SK-N-SH treated with all-trans-retinoic acid at 6 μM for 48 hours (cell line): ENCODE data around the gene PPFIA4.
A peak's percentile ranks its signal among the peaks of the same experiment; 100 is the strongest.

Experiments
- ATAC-seq: fragments of 200-7000 bp; cut with Tn5 transposase; 3 replicates; pipeline ENCODE4 v1.9.1; 2020; ENCODE audit warnings: mild to moderate bottlenecking, moderate library complexity
- ARNTL ChIP-seq: fragments of 450-650 bp; formaldehyde crosslinking; IDR thresholded peaks from 2 replicates; pipeline ENCODE4 v1.5.0; 2020; ENCODE audit warnings: low read depth, mild to moderate bottlenecking, moderate library complexity, borderline replicate concordance
- BACH2 ChIP-seq: fragments of 250-450 bp; sonication (Bioruptor Pico); IDR thresholded peaks from 2 replicates; pipeline ENCODE4 v1.9.0; 2021; ENCODE audit warnings: mild to moderate bottlenecking, borderline replicate concordance
- CREB5 ChIP-seq: fragments of 250-450 bp; sonication (Bioruptor Pico); IDR thresholded peaks from 2 replicates; pipeline ENCODE4 v1.5.1; 2020; ENCODE audit warnings: low read depth, mild to moderate bottlenecking, moderate library complexity
- CSDC2 ChIP-seq: fragments of 250-450 bp; sonication (Bioruptor Pico); IDR thresholded peaks from 2 replicates; pipeline ENCODE4 v1.5.0; 2020; ENCODE audit warnings: mild to moderate bottlenecking, moderate library complexity
- CSRNP3 ChIP-seq: fragments of 250-450 bp; sonication (Bioruptor Pico); IDR thresholded peaks from 2 replicates; pipeline ENCODE4 v1.5.1; 2021; ENCODE audit warnings: mild to moderate bottlenecking, moderate library complexity
- ESRRG ChIP-seq: fragments of 250-450 bp; sonication (Bioruptor Pico); IDR thresholded peaks from 2 replicates; pipeline ENCODE4 v1.6.1; 2021; ENCODE audit warnings: mild to moderate bottlenecking
- GLIS3 ChIP-seq: fragments of 250-450 bp; sonication (Bioruptor Pico); IDR thresholded peaks from 2 replicates; pipeline ENCODE4 v1.5.0; 2020; ENCODE audit warnings: mild to moderate bottlenecking, moderate library complexity
- ISL1 ChIP-seq: fragments of 250-450 bp; sonication (Bioruptor Pico); IDR thresholded peaks from 2 replicates; pipeline ENCODE4 v2.1.2; 2022; ENCODE audit warnings: mild to moderate bottlenecking, moderate library complexity
- OSR1 ChIP-seq: fragments of 250-450 bp; sonication (Bioruptor Pico); IDR thresholded peaks from 2 replicates; pipeline ENCODE4 v1.8.0; 2022; ENCODE audit warnings: moderate library complexity, mild to moderate bottlenecking, inconsistent platforms
- PATZ1 ChIP-seq: fragments of 250-450 bp; sonication (Bioruptor Pico); IDR thresholded peaks from 2 replicates; pipeline ENCODE4 v1.8.0; 2020; ENCODE audit warnings: mild to moderate bottlenecking, moderate library complexity, borderline replicate concordance
- POU6F1 ChIP-seq: fragments of 250-450 bp; sonication (Bioruptor Pico); IDR thresholded peaks from 2 replicates; pipeline ENCODE4 v1.8.0; 2021; ENCODE audit warnings: low read depth, mild to moderate bottlenecking, moderate library complexity, borderline replicate concordance
- RARB ChIP-seq: fragments of 250-450 bp; sonication (Bioruptor Pico); IDR thresholded peaks from 2 replicates; pipeline ENCODE4 v1.8.0; 2021; ENCODE audit warnings: mild to moderate bottlenecking, moderate library complexity
- SNAI2 ChIP-seq: fragments of 250-450 bp; sonication (Bioruptor Pico); IDR thresholded peaks from 2 replicates; pipeline ENCODE4 v1.5.0; 2020; ENCODE audit warnings: mild to moderate bottlenecking, moderate library complexity
- TCF4 ChIP-seq: fragments of 250-450 bp; sonication (Bioruptor Pico); IDR thresholded peaks from 2 replicates; pipeline ENCODE4 v1.8.0; 2021; ENCODE audit warnings: mild to moderate bottlenecking, moderate library complexity, borderline replicate concordance
- TSHZ2 ChIP-seq: fragments of 250-450 bp; sonication (Bioruptor Pico); IDR thresholded peaks from 2 replicates; pipeline ENCODE4 v1.5.0; 2020; ENCODE audit warnings: mild to moderate bottlenecking, moderate library complexity
- ZC3H10 ChIP-seq: fragments of 250-450 bp; sonication (Bioruptor Pico); IDR thresholded peaks from 2 replicates; pipeline ENCODE4 v1.5.1; 2021; ENCODE audit warnings: mild to moderate bottlenecking, moderate library complexity
- ZFP3 ChIP-seq: fragments of 250-450 bp; sonication (Bioruptor Pico); IDR thresholded peaks from 2 replicates; pipeline ENCODE4 v1.5.0; 2020; ENCODE audit warnings: mild to moderate bottlenecking, moderate library complexity
- ZFP30 ChIP-seq: fragments of 450-650 bp; formaldehyde crosslinking; IDR thresholded peaks from 2 replicates; pipeline ENCODE4 v1.5.0; 2022; ENCODE audit warnings: mild to moderate bottlenecking, moderate library complexity
- ZNF565 ChIP-seq: fragments of 450-650 bp; formaldehyde crosslinking; conservative IDR thresholded peaks from 2 replicates; pipeline ENCODE4 v1.5.0; 2020; ENCODE audit warnings: low read depth, mild to moderate bottlenecking, moderate library complexity
- ZNF70 ChIP-seq: fragments of 450-650 bp; formaldehyde crosslinking; IDR thresholded peaks from 2 replicates; pipeline ENCODE4 v1.5.0; 2020; ENCODE audit warnings: mild to moderate bottlenecking, moderate library complexity
- ZNF8 ChIP-seq: fragments of 450-650 bp; formaldehyde crosslinking; IDR thresholded peaks from 2 replicates; pipeline ENCODE4 v1.5.0; 2020; ENCODE audit warnings: mild to moderate bottlenecking, moderate library complexity

Gene PPFIA4

GRCh38 chr1:203117611-203118575 lies 91.6 kb downstream of the PPFIA4 start:
- no peak for TF ChIP-seq SNAI2 (CRISPR knock-in tag)
- no peak for TF ChIP-seq ARNTL (CRISPR knock-in tag)
- TF ChIP-seq TSHZ2 (CRISPR knock-in tag), result no peak
- no peak for TF ChIP-seq TCF4 (CRISPR knock-in tag)
- TF ChIP-seq ZNF70 (CRISPR knock-in tag), result no peak
- TF ChIP-seq CSRNP3 (CRISPR knock-in tag), result no peak
- TF ChIP-seq ZNF565, result no peak
- no peak for TF ChIP-seq ZNF8 (CRISPR knock-in tag)
- no peak for TF ChIP-seq POU6F1 (CRISPR knock-in tag)
- no peak for TF ChIP-seq ZC3H10 (CRISPR knock-in tag)
- TF ChIP-seq ZFP30, result no peak
- no peak for TF ChIP-seq CREB5 (CRISPR knock-in tag)
- TF ChIP-seq BACH2 (CRISPR knock-in tag), result no peak
- TF ChIP-seq ISL1 (CRISPR knock-in tag), result no peak
- TF ChIP-seq ZFP3 (CRISPR knock-in tag), result no peak
- no peak for TF ChIP-seq RARB
- TF ChIP-seq ESRRG, result no peak
- no peak for TF ChIP-seq OSR1
- TF ChIP-seq PATZ1 (CRISPR knock-in tag), result no peak
- no peak for TF ChIP-seq GLIS3 (CRISPR knock-in tag)
- peak; percentile 99 for ATAC-seq

- ATAC-seq, result no peak
- no peak for TF ChIP-seq GLIS3 (CRISPR knock-in tag)
- TF ChIP-seq OSR1, result no peak
- TF ChIP-seq POU6F1 (CRISPR knock-in tag), result no peak
- no peak for TF ChIP-seq CSDC2 (CRISPR knock-in tag)
- TF ChIP-seq ESRRG, result no peak
- no peak for TF ChIP-seq ZFP30
- no peak for TF ChIP-seq TCF4 (CRISPR knock-in tag)
- no peak for TF ChIP-seq RARB
- no peak for TF ChIP-seq ZFP3 (CRISPR knock-in tag)
- TF ChIP-seq ZNF8 (CRISPR knock-in tag), result no peak
- no peak for TF ChIP-seq TSHZ2 (CRISPR knock-in tag)
These were observed 94.2 kb downstream of the PPFIA4 start for GRCh38 chr1:203120325-203121153.
